Islet of Langerhans (tissue), 1 donor: ENCODE measurements around the gene SH3BP1.
"Not testable (repeated sequence)": the region's sequence is repeated elsewhere in the genome, so short reads cannot be mapped to it uniquely, and the experiment has no call there.

Experiments used
- FAIRE-seq: peaks from one replicate; lab custom pipeline; 2011; peaks lifted over from hg19 to GRCh38; lab: Jason Lieb, UNC

SH3BP1 gene

DNA sequence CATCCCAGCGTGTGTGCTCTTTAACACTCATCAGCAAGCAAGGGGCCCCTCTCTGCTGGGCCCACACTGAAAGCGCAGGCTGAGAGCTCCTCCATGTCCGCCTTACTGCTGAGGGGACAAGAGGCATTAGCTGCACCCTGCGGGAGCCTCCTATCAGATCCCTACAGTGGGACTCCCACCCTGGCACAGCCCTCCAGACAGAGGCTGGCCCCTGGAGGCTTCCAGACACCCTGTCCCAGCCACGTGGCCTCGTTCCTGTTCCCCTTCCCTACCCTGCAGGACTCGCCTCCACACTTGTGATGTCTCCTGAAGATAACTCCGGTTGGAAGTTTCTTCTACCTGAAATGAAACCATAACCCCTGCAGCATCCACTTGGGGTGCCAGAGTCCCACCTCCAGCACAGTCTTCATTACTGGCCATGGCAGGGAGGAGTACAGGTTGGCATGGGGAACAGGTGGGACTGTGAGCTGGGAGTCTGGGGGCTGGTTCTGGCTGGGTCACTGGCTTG is 5.0 kb upstream of the SH3BP1 start:
- FAIRE-seq, result no peak

DNA sequence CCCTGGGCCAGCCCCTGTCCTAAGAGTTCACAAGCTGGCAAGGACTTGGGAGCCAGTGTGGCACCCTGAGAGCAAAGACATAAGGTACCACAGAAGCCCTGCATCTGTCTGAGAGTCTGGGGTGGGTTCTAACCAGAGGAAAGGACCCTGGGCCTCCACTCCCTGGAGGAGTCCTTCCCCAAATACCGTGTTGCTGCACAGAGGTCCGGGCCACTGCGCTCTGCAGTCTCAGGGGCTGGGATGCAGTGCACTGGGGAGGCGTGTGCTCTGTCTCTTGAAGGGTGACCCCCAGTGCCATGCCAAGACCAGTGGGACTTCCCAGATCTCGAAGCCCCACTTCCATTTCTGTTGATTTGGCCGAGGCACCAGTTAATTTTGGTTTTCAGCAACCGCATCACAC is 4.3 kb upstream of the SH3BP1 start:
- FAIRE-seq, result no peak

DNA sequence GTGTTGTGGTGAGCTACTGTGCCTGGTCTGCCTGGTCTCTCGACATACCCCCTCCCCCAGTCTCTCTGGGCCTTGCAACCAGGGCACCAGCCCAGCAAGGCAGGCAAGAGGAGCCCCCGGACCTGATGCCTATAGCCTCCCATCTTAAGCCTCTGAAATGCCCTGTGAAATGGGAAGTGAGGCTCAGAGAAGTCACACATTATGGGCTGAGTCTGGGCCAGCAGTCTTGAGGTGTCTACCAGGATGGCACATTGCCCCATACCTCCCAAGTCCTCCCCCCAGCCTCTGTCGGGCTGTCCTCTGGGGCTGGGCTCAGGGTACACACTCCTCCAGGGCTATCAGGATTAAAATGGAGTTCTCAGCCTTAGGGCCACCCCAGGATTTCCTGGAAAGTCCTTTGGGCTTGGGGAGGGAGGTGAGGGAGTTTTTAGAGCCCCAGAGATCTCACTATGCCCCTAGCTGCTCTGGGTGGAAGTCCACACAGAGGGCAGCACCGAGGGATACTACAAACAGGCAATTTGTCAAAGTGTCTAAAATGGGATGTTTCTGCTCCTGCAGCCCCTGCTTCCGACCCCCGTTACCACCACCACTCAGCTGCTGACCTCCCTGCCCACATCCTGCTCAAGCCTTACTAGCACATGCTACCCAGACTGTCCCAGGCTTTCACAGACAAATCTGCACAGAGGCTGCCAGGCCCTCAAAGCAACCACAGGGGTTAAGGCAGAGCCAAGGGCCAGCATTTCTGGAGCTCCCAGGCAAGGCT is 3.1 kb upstream of the SH3BP1 start:
- no peak for FAIRE-seq

DNA sequence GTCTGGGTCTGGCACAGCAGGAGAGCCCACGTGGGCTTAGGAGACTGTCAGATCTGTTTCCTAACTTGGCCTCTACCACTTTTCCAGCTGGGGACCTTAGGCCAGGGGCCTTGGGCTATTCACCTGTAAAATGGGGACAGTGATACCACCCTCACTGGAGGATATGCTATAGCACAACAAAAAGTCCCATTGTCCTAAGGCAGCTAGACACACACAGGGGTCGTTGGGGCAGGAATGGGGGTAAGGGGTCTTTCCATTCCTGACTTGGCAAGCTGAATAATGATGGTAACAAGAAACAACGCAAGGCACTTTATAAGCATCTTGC is 2.6 kb upstream of the SH3BP1 start:
- no peak for FAIRE-seq

DNA sequence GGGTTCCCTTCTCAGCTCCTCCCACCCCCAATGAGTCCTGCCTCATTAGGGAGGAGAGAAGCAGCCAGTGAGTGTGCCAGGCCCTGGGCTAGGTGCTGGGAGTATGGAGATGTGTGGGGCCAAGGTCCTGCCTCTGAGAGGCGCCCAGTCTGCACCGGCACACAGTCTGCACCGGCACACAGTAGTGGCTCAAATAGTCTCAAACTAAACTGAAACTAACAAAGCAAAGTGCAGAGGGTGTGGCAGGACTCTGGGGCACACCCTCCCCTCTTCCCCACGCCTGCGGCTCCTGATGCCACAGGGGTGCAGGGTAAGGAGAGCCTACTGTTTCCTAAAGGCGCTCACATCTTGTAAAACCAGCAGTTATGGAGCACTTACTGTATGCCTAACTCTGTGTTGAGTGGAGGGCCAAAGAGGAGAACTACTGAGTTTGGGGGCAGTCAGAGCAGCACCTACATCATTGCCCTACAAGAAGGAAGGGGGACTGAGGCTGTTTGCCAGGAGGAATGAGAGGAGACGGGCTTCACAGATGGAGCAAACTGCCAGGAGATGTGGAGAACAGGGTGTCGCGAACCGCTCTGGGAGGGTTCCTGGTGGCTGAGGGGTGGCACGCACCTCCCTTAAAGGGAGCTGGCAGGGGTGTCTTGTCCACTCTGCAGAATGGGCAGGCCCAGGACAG is 939 bp upstream of the SH3BP1 start:
- FAIRE-seq, result no peak

DNA sequence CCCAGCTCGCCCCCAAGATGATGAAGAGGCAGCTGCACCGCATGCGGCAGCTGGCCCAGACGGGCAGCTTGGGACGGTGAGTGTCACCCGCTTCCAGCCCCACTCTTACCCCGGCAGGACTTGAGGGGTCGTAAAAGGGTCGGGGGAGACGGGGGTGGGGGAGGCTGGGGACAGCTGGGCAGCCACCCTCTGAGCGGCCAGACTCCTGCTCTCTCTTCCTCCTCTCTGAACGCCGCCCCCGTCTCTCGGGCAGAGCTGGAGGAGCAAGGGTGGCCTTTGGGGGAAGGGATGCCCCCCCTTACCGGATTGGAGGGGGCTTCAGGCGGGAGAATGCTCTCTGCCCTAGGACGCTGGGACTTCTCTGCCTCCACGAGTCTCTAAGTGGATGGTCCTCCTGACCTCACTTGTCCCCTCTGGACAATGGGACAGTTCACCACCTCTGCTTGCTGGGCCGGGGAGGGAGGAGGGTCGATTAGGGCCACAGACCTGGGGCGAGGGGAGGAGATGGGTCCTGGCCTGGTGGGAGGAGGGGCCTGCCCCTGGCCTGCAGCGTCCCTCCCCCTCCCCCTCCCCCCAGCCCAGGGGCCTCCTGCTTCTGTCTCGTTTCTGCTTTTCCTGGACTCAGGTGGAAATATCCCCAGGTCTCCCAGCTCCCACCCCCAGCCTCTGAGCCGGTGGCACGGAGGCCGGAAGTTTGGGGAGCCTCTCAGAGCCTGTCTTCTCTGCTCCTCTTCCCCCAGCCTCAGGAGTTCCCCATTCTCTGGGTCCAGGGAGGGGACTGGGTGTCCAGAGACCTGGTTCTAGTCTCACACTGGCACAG is 512 bp downstream of the SH3BP1 start:
- FAIRE-seq, result no peak

DNA sequence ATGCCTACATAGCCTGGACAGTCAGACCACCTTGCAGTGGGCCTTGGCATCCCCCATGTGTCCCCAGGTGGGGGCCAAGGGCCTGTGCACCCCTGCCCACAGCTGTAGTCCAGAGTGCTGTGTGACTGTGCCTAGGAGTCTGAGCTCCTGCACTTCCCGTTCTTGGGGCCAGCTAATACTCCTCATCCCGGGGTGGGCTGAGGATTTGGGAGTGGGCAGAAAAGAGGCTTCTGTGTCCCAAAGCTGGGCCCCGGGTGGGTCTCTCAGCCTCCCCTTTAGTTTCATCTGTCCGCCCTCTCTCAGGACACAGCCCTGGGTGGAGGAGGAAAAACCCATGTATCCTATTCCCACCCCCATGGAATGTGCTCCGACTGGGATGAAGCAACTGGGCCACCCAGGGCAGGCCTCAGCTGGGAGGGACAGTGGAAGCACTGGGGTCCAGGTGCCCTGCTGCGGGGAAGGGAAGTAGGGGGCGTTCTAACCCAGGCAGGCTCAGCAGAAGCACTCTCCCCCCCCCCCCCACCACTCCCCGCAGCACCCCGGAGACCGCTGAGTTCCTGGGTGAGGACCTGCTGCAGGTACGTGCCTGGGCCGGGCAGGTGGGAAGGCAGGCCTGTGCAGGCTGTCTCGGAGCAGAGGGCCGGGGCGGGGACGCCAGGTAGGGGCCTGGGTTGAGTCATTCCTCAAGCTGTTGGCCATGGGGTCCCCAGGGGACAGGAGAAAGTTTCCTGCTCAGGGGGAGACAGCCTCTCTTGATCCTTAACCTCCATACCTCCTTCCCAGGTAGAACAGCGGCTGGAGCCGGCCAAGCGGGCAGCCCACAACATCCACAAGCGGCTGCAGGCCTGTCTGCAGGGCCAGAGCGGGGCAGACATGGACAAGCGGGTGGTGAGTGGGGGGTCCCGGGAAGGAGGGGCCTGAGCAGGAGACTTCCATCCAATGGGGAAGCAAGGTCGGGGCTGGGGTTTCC is 1.4 kb downstream of the SH3BP1 start:
- no peak for FAIRE-seq

DNA sequence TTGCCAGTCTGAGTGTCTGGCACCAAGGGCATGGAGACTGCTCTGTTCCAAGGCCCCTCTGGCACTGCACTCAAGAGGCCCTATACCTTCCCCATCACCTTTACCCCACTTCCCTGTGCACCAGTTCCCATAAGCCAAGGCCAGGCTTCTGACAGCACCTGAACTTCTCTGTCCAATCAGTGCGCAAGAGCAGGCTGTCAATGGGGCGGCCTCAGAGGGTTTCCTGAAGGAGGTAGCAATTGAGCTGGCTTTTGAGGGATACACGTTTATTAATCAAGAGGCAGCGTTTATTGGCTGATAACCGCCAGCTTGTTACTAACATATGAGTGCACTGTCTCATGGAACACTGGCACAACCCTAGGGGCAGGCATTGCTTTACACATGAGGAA is 2.1 kb downstream of the SH3BP1 start:
- FAIRE-seq, result no peak

DNA sequence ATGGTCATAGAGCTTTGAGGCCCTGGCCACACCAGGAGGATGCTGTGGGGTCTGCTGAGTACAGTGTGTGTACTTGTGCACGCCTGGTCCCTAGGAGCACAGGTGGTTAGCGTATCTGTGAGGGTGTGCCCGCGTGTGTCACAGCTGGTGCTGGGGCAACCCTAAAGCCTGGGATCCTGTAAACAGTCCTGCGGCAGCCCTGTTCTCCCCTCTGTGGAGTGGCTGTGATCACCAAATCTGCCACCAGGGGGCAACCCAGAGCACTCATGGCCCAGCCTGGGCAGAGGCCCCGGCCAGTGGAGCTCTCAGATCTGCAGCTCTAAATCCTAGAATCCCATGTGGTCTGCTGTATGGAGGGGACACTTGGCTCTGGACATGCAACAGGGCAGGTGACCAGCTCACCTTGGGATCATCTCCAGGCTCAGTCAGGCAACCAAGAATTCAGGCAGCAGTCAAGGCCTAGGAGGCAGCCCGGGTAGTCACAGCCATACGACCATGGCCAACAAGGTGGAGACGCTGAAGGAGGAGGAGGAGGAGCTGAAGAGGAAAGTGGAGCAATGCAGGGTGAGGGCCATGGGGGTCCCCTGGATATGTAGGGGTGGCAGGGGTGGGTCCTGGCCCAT is 3.9 kb downstream of the SH3BP1 start:
- no peak for FAIRE-seq

DNA sequence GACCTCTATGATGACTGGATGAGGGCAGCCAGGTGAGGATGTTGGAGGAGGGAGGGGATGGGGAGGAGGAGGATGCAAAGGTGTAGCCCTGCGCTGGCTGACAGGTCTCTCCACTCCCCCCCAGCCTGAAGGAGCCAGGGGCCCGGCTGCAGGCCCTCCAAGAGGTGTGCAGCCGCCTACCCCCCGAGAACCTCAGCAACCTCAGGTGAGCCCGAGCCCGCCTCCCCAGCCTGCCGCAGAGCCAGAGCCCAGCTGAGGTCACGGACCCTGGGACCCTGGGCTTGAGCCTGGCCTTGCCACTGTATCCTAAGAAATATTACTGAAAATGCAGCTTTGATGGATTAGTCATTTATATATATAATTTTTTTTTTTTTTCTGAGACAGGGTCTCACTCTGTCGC is 7.8 kb downstream of the SH3BP1 start:
- no peak for FAIRE-seq

DNA sequence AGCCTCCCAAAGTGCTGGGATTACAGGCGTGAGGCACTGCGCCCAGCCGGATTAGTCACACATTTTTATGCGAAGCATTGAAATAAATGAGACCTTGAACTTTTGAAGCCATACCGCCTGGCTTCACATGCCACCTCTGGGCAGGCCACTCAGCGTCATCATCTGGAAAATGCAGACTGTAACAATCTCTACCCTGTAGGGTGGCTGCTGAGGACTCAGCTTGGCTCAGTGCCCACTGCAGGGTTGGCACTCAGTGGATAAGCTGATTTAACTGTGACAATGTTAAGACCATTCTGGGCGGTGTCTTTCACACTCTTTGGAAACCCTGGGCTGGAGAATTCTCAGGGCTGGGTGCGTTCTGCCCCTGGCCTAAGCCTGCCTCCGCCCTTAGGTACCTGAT is 8.5 kb downstream of the SH3BP1 start:
- no peak for FAIRE-seq

DNA sequence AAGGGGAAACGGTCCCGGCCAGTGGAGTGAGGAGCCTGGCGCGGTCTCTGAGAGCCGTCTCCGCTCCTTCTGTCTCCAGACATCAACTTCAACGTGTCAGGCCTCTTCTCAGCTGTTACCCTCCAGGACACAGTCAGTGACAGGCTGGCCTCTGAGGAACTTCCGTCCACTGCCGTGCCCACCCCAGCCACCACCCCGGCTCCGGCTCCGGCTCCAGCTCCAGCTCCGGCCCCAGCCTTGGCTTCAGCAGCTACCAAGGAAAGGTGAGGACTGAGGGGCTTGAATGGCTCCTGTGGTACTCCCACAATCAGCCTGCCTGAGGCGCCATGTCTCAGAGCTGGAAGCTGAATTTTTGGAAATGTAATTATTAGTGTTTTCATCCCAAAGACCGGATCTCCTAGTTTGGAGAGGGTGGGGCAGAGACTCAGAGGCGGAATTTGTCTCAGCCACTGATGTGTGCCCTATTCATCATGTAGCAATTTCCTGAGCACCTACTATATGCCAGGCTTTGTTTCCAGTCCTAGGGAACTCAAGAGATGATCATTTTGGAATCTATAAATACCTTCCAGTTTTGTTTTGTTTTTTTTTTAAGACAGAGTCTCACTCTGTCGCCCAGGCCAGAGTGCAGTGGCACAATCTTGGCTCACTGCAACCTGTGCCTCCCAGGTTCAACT is 11.1 kb downstream of the SH3BP1 start:
- no peak for FAIRE-seq

DNA sequence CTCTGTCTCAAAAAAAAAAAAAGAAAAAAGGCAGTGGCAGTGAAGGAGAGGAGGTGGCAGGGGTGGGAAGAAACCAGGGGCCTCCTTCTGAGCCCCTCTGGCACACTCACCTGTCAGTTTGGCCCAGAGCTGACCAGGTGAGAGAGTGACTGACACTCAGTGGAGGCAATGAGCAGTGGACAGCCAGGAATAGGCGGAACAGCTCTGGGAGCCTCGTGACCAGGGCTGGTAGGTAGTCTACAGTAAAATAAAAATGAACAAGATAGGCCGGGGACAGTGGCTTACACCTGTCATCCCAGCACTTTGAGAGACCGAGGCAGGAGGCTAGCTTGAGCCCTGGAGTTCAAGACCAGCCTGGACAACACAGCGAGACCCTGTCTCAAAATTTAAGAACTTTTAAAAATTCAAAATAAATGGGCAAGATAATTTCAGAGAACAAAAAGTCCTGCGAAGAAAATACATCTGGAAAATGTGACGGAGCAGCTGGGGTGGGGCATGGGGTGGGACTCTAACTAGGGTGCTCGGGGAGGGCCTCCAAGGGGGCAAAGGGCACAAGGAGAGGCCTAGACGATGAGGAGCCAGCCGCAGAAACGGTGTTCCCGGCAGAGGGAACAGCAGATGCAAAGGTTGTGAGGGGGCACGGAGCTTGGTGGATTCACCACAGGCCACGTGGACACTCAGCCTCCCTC is 15.2 kb downstream of the SH3BP1 start:
- no peak for FAIRE-seq

DNA sequence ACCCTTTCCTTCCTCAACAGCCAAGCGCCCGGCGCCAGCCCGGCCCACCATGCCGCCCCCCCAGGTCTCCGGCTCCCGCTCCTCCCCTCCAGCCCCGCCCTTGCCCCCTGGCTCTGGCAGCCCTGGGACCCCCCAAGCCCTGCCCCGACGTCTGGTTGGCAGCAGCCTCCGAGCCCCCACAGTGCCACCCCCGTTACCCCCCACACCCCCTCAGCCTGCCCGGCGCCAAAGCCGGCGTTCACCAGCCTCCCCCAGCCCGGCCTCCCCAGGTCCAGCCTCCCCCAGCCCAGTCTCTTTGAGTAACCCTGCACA is 15.7 kb downstream of the SH3BP1 start:
- no peak for FAIRE-seq

DNA sequence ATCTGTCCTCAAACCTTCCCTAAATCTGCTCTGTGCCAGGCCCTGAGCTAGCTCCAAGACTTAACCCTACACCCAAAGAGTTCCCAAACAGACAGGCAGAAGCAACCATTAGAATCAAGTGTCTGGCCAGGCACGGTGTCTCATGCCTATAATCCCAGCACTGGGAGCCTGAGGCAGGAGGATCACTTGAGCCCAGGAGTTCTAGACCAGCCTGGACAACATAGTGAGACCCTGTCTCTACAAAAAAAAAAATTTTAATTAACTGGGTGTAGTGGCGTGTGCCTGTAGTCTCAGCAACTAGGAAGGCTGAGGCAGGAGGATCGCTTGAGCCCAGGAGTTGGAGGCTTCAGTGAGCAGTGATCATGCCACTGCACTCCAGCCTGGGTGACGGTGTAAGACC is 17.1 kb downstream of the SH3BP1 start:
- not testable (repeated sequence) for FAIRE-seq

DNA sequence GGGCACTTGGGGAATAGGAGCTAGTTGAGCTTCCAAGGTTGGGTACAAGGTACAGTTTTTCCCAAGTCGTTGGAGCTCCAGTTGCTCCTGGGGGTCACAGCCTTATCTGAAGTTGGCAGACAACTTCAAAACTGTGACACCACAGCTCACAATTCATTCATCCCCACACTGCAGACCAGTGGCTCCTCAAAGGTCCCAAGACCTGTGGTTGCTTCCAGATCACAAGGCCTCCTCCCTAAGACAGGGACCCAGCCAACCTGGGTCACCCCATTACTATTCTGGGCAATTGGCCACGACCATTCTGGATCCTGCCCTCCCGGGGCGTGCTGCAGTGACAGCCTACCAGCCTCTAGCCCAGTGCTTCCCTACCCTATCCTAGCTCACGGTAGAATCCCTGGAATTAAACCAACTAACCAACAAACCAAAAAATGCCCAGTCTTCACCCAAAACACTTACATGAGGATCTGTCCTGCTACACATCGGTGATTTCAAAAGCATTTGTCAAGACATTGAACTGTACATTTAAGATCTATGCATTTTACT is 18.2 kb downstream of the SH3BP1 start:
- FAIRE-seq, result no peak

DNA sequence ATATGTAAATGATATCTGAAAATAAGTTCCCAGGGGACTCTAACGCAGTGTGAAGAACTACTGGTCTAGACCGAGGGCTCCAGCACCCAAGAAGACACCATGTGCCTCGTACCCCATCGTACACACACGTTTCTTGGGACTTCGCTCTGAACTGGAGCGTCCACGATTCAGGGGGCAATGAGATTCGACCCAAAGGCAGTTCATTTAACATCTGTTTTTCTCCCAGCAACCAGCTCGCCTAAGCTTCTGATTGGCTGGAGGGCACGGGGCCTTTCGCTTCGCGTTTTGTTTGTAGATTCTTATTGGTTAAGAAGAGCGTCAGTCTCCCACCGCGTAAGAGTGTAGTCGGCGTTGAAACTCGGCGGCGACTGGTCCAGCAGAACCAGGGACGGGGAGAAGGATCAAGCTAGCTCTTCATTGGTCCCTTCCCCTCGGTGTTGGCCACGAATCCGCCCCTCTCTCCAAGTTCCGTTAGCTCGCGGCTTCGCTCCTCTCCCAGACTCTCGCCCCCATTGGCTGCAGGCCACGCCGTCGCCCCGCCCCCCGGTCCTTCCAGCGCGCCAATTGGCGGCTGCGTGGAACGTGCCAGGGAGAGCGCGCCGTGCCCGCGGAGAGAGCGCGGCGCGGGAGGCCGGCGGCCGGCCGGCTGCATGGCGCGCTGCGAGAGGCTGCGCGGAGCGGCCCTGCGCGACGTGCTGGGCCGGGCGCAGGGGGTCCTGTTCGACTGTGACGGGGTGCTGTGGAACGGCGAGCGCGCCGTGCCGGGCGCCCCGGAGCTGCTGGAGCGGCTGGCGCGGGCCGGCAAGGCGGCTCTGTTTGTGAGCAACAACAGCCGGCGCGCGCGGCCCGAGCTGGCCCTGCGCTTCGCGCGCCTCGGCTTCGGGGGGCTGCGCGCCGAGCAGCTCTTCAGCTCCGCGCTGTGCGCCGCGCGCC is 18.9 kb downstream of the SH3BP1 start, which contains the start of gene PDXP:
PDXP (plus strand) TSS at position 591 of the 933 bp plus-strand sequence; CDS start at position 651, 60 bp downstream.
- peak; percentile 98 for FAIRE-seq

DNA sequence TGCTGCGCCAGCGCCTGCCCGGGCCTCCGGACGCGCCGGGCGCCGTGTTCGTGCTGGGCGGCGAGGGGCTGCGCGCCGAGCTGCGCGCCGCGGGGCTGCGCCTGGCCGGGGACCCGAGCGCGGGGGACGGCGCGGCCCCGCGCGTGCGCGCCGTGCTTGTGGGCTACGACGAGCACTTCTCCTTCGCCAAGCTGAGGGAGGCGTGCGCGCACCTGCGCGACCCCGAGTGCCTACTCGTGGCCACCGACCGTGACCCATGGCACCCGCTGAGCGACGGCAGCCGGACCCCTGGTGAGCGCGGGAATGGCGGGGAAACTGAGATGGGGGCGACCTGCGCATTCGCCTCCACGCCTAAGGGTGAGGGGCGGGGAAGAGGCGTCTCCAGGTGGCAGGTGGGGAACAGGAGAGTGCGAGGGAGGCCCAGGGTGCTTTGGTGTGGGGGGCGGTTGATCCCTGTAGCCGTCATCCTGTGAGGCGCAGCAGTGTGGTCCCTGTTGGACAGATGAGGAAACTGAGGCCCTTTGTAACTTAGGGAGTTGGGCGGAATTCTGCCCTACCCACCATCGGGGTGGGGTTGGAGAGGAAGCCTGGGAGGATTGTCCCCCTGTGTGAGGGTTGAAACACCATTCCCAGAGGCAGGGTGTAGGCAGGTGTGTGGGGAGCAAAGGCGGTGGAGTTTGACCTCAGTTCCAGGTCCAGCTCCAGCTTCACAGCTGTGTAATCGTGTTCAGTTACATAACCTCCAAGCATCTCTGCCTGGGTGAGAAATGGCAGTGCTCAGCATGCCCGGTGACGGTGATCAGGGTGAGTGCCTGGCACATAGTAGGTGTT is 19.8 kb downstream of the SH3BP1 start:
- no peak for FAIRE-seq
